Measurements from ENCODE around the gene TPST2. TPM values are rescaled to one million over a fixed set of nuclear protein-coding genes. Genes with fewer than 3 reads are reported as not detected.

TPST2 gene
- total and polyA plus RNA-seq, 9 of the 15 experiments (the other 6 are each of a cell fraction or from before 2014, with no cell fraction given) = 14.2 to 123 (median 60.1) TPM

GRCh38 chr22:26580240-26580962 is 9.5 kb downstream of the TPST2 start:
- ATAC-seq (no peak), DNase-seq (ENCODE audit: extremely low read depth in 1 of 4, low spot score in 3 of 4) (no peak), FAIRE-seq (no peak)
- POLR2A ChIA-PET = no interaction called here
- H3K27me3 ChIP-seq (ENCODE audit: control insufficient read depth in 2 of 2, insufficient read depth in 2 of 2, low read length in 2 of 2) = no peaks in the 10 kb centered on the region
- H3K4me1 ChIP-seq (replicated peaks in 1 of 2; ENCODE audit: control insufficient read depth in 2 of 2, insufficient read depth in 2 of 2, low read length in 2 of 2) = peaks cover 0 to 9% of the 10 kb centered on the region in 2 experiments; a peak in 3 of 5 replicates
- BruUV-seq (replicated peaks) = no TSS peak
- 88% methylated on average over 9 of the region's 13 CpGs for WGBS (ENCODE audit: insufficient coverage, low coverage, missing lambda C conversion rate)
- H3K36me3 ChIP-seq (ENCODE audit: control insufficient read depth, insufficient read depth, low read length) = peaks cover 80% of the 10 kb centered on the region
- H3K4me3 ChIP-seq = no peak overlapping the region
- peaks cover 93% of the 10 kb centered on the region for H3K79me2 ChIP-seq (ENCODE audit: control insufficient read depth, insufficient read depth, low read length)
- intact Hi-C loops (cut with micrococcal nuclease) = loop anchor here (10.0 kb wide), 1 partner anchor 96 kb away; the partner anchor contains the start of genes HPS4 and SRRD
- no peak overlapping the region for H3K4me2 ChIP-seq (ENCODE audit: insufficient read depth, low read length)
- H3K9ac ChIP-seq (ENCODE audit: insufficient read depth in 1 of 2, low read depth in 2 of 2, low read length in 2 of 2) = peak overlapping the region in 1 of 2 experiments; percentile 61; a peak in 1 of 4 replicates
- no peak overlapping the region for H2AFZ ChIP-seq (ENCODE audit: low read depth, low read length)
- peaks cover 2% of the 10 kb centered on the region for H3K9me1 ChIP-seq (ENCODE audit: control insufficient read depth, insufficient read depth, low read length)
- H3K27ac ChIP-seq (ENCODE audit: extremely low read depth, low read depth, low read length) = no peak overlapping the region
- in situ Hi-C loops (cut with MboI) = no loop called here
- CTCF ChIA-PET (ENCODE audit: low intra/inter-chr PET ratio) = no interaction called here
- no peaks in the 10 kb centered on the region for H3K9me3 ChIP-seq (replicated peaks; ENCODE audit: control insufficient read depth, insufficient read depth, low read depth, low read length)
- peaks cover 26% of the 10 kb centered on the region for H4K20me1 ChIP-seq (replicated peaks; ENCODE audit: control insufficient read depth, insufficient read depth, low read length)
- TF ChIP-seq MNT (conservative IDR thresholded peaks at IDR 0.05) (no peak), SNRNP70 (optimal IDR thresholded peaks at IDR 0.05; ENCODE audit: low read depth, low read length) (no peak), NFE2 (IDR thresholded peaks at IDR 0.05; ENCODE audit: low read depth) (no peak), POLR3A (IDR thresholded peaks at IDR 0.05; ENCODE audit: borderline replicate concordance, extremely low read depth, insufficient read depth, insufficient read length) (no peak), ZNF41 (CRISPR knock-in tag; conservative IDR thresholded peaks at IDR 0.05) (no peak), TBL1XR1 (IDR thresholded peaks at IDR 0.05; ENCODE audit: low read length in 2 of 2) (no peak), HINFP (tag; conservative IDR thresholded peaks at IDR 0.05; ENCODE audit: low read depth) (no peak), ZNF764 (CRISPR knock-in tag; IDR thresholded peaks at IDR 0.05; ENCODE audit: low read depth) (no peak), NFIC (IDR thresholded peaks at IDR 0.05) (no peak), POLR3G (IDR thresholded peaks at IDR 0.05; ENCODE audit: extremely low read depth, insufficient read length, insufficient replicate concordance) (no peak), CLOCK (CRISPR knock-in tag; IDR thresholded peaks at IDR 0.05; ENCODE audit: borderline replicate concordance) (no peak)
- TF ChIP-seq, protein P1, sequence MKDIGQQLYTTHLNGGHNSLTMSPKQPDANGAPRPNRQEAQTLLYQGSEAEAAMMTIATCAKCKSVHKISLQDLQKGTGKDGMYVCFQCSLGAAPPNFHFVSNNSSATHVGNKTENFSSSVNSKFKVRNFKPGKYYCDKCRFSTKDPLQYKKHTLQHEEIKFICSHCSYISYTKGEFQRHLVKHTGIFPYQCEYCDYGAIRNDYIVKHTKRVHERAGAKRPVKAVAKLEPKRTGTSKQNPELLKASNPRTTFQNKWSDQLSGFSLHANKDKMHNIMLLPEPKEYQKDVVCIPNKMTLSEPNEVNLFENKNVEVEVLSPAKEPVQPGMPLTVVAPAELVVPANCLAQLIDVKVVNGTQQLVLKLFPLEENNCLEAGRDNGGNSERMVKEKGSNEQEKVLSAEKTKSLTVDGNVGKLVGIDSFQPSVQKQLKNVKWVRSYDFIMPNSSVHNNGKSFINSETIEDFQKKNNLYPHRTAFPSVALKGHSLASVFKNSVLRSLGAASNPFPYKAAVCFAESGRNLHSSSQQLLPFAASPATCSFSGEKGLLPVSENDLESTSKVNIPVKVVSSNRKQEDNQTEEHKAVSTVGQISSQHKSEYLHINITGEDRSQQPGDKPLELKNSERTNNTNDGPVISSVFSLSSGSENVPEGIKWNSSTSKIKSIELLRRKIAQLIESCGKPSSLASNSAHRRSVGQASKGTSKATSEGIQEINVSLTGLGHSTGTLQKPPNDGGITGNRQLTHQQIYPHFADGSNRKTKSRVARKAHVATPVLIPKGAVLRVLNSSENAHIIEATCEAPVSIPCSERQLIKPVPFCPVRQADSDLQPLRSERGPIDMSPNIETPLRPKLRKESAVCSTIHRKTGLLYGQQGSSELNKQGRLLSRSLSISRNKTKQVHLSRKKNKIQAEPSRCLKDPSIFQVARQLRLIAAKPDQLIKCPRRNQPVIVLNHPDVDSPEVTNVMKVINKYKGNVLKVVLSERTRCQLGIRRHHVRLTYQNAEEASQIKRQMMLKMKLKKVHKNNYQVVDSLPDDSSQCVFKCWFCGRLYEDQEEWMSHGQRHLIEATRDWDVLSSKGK (CRISPR knock-in tag; IDR thresholded peaks at IDR 0.05) = no peak
